Motor neuron (in vitro differentiated cells): ENCODE results near the gene ATG9B. TPM values are rescaled to one million over a fixed set of nuclear protein-coding genes. Genes with fewer than 3 reads are reported as not detected.

Experiments used
- ATAC-seq, 8 experiments: fragments of 200-7000 bp; cut with Tn5 transposase; replicated peaks in 6 of 8; 2 replicates each; pipeline ENCODE4 v1.8.0; 2021; ENCODE audit warnings: mild to moderate bottlenecking in 8 of 8, moderate library complexity in 8 of 8
- H3K27ac ChIP-seq, 2 donors: fragments of 250-450 bp; sonication (Bioruptor Pico); 2 replicates each; pipeline ENCODE4 v1.9.0; 2021; ENCODE audit warnings: antibody characterized with exemption in 2 of 2, mild to moderate bottlenecking in 2 of 2, moderate library complexity in 1 of 2
- H3K4me1 ChIP-seq, 2 donors: fragments of 250-450 bp; sonication (Bioruptor Pico); replicated peaks in 1 of 2; 2 replicates each; pipeline ENCODE4 v1.6.1; 2021; ENCODE audit warnings: antibody characterized with exemption in 2 of 2, mild to moderate bottlenecking in 2 of 2, moderate library complexity in 1 of 2
- H3K4me3 ChIP-seq, 5 donors: fragments of 250-450 bp; sonication (Bioruptor Pico); 2 replicates each; pipeline ENCODE4 v1.9.0; 2021; ENCODE audit warnings: antibody characterized with exemption in 5 of 5, mild to moderate bottlenecking in 5 of 5, moderate library complexity in 4 of 5
- WGBS, 10 experiments: fragments of 450-650 bp; shearing (Covaris generic); methylation state at CpG; one replicate each; pipeline ENCODE4 v1.0.0; 2022; 5-methylcytosine and 5-hydroxymethylcytosine counted together
- in situ Hi-C, 9 experiments: fragments of 400-800 bp; cut with MboI; loops; one replicate each; pipeline ENCODE4 v1.15.0; 2021; ENCODE audit warnings: low sequenced_read_pairs in 9 of 9, low pct_unique_long_range_greater_than_20kb in 2 of 9; ENCODE audit not compliant: unreplicated experiment in 9 of 9
- total RNA-seq, 8 experiments: library from RNA; unstranded; fragments of 300-600 nt; gene quantifications; 2 replicates each; pipeline versions ENCODE4 v1.2.3 to v1.2.4, GENCODE V29; 2022

The ATG9B gene
- total RNA-seq, 8 experiments from 2014 or later: 0.36 to 6.7 (median 2.2) TPM

- H3K27ac ChIP-seq: peak overlapping the region in 1 of 2 donors; percentile 64
- peaks cover 31 to 46% of the 10 kb centered on the region in 2 donors for H3K4me1 ChIP-seq
- peak in 3 of 8 experiments; percentile 1 to 3 (median 2) for ATAC-seq
- no peak overlapping the region for H3K4me3 ChIP-seq
- in situ Hi-C loops: loop anchor here in 5 of 9 experiments (25.0 kb wide), 2 partner anchors 208 to 583 kb away; a partner anchor contains a TSS
- 40 to 88% (median 80%) methylated on average over 1 to 5 of the region's 19 CpGs; no CpG with 5 or more reads in 7 of the 10 experiments for WGBS, 10 experiments
These were observed 29.3 kb downstream of the ATG9B start for GRCh38 chr7:150994838-150995510.

- H3K4me1 ChIP-seq: peaks cover 33 to 50% of the 10 kb centered on the region in 2 donors
- WGBS, 10 experiments: 53 to 100% (median 75%) methylated on average over 1 to 5 of the region's 15 CpGs; no CpG with 5 or more reads in 3 of the 10 experiments
- peak overlapping the region in 1 of 2 donors; percentile 64 for H3K27ac ChIP-seq
- no peak overlapping the region for H3K4me3 ChIP-seq
- peak; percentile 26 to 77 (median 43) for ATAC-seq
- in situ Hi-C loops: loop anchor here in 5 of 9 experiments (25.0 kb wide), 2 partner anchors 207 to 582 kb away; a partner anchor contains a TSS
These were observed 30.0 kb downstream of the ATG9B start for GRCh38 chr7:150994141-150994837.

GRCh38 chr7:150993511-150993910, 30.8 kb downstream of the ATG9B start:
- in situ Hi-C loops: loop anchor here in 5 of 9 experiments (25.0 kb wide), 2 partner anchors 206 to 581 kb away; a partner anchor contains a TSS
- ATAC-seq: no peak
- H3K4me1 ChIP-seq: peaks cover 40 to 57% of the 10 kb centered on the region in 2 donors
- WGBS, 10 experiments: 82% methylated on average over 3 of the region's 14 CpGs; no CpG with 5 or more reads in 9 of the 10 experiments
- H3K4me3 ChIP-seq: no peak overlapping the region
- peak overlapping the region in 1 of 2 donors; percentile 9 for H3K27ac ChIP-seq

GRCh38 chr7:150992833-150993302, 31.4 kb downstream of the ATG9B start:
- Histone ChIP-seq H3K27ac (peak overlapping the region in 1 of 2 donors; percentile 9), H3K4me1 (peaks cover 46 to 64% of the 10 kb centered on the region in 2 donors), H3K4me3 (no peak overlapping the region)
- in situ Hi-C loops: loop anchor here in 5 of 9 experiments (25.0 kb wide), 2 partner anchors 206 to 581 kb away; a partner anchor contains a TSS
- ATAC-seq: peak; percentile 3 to 66 (median 35)
- 0% methylated on average over 1 of the region's 5 CpGs; no CpG with 5 or more reads in 8 of the 10 experiments for WGBS, 10 experiments

- in situ Hi-C loops: loop anchor here in 5 of 9 experiments (25.0 kb wide), 2 partner anchors 205 to 580 kb away; a partner anchor contains a TSS
- WGBS, 10 experiments: 89 to 100% (median 100%) methylated on average over 1 of the region's 6 CpGs; no CpG with 5 or more reads in 5 of the 10 experiments
- H3K4me3 ChIP-seq: no peak overlapping the region
- ATAC-seq: no peak
- H3K4me1 ChIP-seq: peaks cover 50 to 63% of the 10 kb centered on the region in 2 donors
- peak overlapping the region in 1 of 2 donors; percentile 29 for H3K27ac ChIP-seq
These were observed 32.1 kb downstream of the ATG9B start for GRCh38 chr7:150992051-150992640.

GRCh38 chr7:150990416-150991186, 33.7 kb downstream of the ATG9B start, which contains the start of gene NOS3:
Gene NOS3 (plus strand): TSS chr7:150991017. CDS start chr7:150993804, 2,787 bp downstream.
- in situ Hi-C loops: loop anchor here in 5 of 9 experiments (25.0 kb wide), 2 partner anchors 203 to 578 kb away; a partner anchor contains a TSS
- Histone ChIP-seq H3K27ac (no peak within 1 kb of the TSS), H3K4me1 (peaks cover 44 to 64% of the 10 kb centered on the region in 2 donors), H3K4me3 (no peak within 1 kb of the TSS)
- WGBS, 10 experiments: 56 to 100% (median 83%) methylated on average over 1 to 11 of the region's 12 CpGs; no CpG with 5 or more reads in 2 of the 10 experiments
- no peak for ATAC-seq

GRCh38 chr7:150989456-150989855, 34.8 kb downstream of the ATG9B start:
- Histone ChIP-seq H3K4me3 (no peak overlapping the region), H3K27ac (peak overlapping the region; percentile 15 to 77), H3K4me1 (peaks cover 37 to 57% of the 10 kb centered on the region in 2 donors)
- in situ Hi-C loops: loop anchor here in 7 of 9 experiments (10.0 to 25.0 kb wide), 4 partner anchors 85 to 577 kb away; a partner anchor contains a TSS
- 44 to 95% (median 63%) methylated on average over 1 to 7 of the region's 7 CpGs; no CpG with 5 or more reads in 5 of the 10 experiments for WGBS, 10 experiments
- no peak for ATAC-seq

- in situ Hi-C loops: loop anchor here in 7 of 9 experiments (10.0 to 25.0 kb wide), 4 partner anchors 84 to 576 kb away; a partner anchor contains a TSS
- Histone ChIP-seq H3K27ac (peak overlapping the region; percentile 15 to 77), H3K4me3 (peak overlapping the region in 1 of 5 donors; percentile 1), H3K4me1 (peaks cover 31 to 47% of the 10 kb centered on the region in 2 donors)
- 0 to 89% (median 46%) methylated on average over 1 to 11 of the region's 31 CpGs; no CpG with 5 or more reads in 2 of the 10 experiments for WGBS, 10 experiments
- ATAC-seq: peak; percentile 75 to 89 (median 86)
These were observed 35.8 kb downstream of the ATG9B start for GRCh38 chr7:150988230-150989226.

GRCh38 chr7:150986556-150986955, 37.7 kb downstream of the ATG9B start:
- Histone ChIP-seq H3K4me1 (peaks cover 25 to 32% of the 10 kb centered on the region in 2 donors), H3K4me3 (no peak overlapping the region), H3K27ac (no peak overlapping the region)
- 0 to 73% methylated on average over 1 to 3 of the region's 5 CpGs; no CpG with 5 or more reads in 8 of the 10 experiments for WGBS, 10 experiments
- ATAC-seq: no peak
- in situ Hi-C loops: loop anchor here in 7 of 9 experiments (10.0 to 25.0 kb wide), 4 partner anchors 82 to 574 kb away; a partner anchor contains a TSS

GRCh38 chr7:150986099-150986512, 38.2 kb downstream of the ATG9B start:
- H3K4me1 ChIP-seq: peaks cover 25 to 33% of the 10 kb centered on the region in 2 donors
- 0 to 20% (median 4%) methylated on average over 2 to 12 of the region's 16 CpGs; no CpG with 5 or more reads in 4 of the 10 experiments for WGBS, 10 experiments
- H3K27ac ChIP-seq: no peak overlapping the region
- in situ Hi-C loops: loop anchor here in 7 of 9 experiments (10.0 to 25.0 kb wide), 4 partner anchors 81 to 574 kb away; a partner anchor contains a TSS
- H3K4me3 ChIP-seq: no peak overlapping the region
- ATAC-seq: peak in 7 of 8 experiments; percentile 9 to 65 (median 21)
